Neural cell (in vitro differentiated cells): ENCODE results near the gene GALNT2. TPM values are rescaled to one million over a fixed set of nuclear protein-coding genes. Genes with fewer than 3 reads are reported as not detected.

Experiments
- H2AFZ ChIP-seq: fragments of 200-600, 300-800 bp; sonication (generic), shearing (Covaris generic); 2 replicates; pipeline ENCODE4 v1.6.0; 2014; ENCODE audit warnings: low read depth, mild to moderate bottlenecking, antibody characterized with exemption, low read length, moderate library complexity
- H3F3A ChIP-seq: fragments of 200-600 bp; shearing (Covaris generic); 2 replicates; pipeline ENCODE4 v1.6.1; 2016; ENCODE audit warnings: mild to moderate bottlenecking, moderate library complexity, mixed read lengths, antibody characterized with exemption, low read length; ENCODE audit not compliant: insufficient read depth, poor library complexity, severe bottlenecking
- H3K27ac ChIP-seq: fragments of 200-600, 300-800 bp; sonication (generic), shearing (Covaris generic); 2 replicates; pipeline ENCODE4 v1.5.1; 2014; ENCODE audit warnings: mild to moderate bottlenecking, low read length, moderate library complexity
- H3K27me3 ChIP-seq: fragments of 300-800, 200-600 bp; sonication (generic), shearing (Covaris generic); 2 replicates; pipeline ENCODE4 v1.6.0; 2014; ENCODE audit warnings: mild to moderate bottlenecking, low read depth, low read length, moderate library complexity; ENCODE audit not compliant: insufficient read depth
- H3K36me3 ChIP-seq: fragments of 300-800, 200-600 bp; sonication (generic), shearing (Covaris generic); 2 replicates; pipeline ENCODE4 v1.5.1; 2014; ENCODE audit warnings: mild to moderate bottlenecking, antibody characterized with exemption, low read length, moderate library complexity; ENCODE audit not compliant: insufficient read depth
- H3K4me2 ChIP-seq: fragments of 300-800, 200-600 bp; sonication (generic), shearing (Covaris generic); 2 replicates; pipeline ENCODE4 v1.6.0; 2014; ENCODE audit warnings: mild to moderate bottlenecking, low read length
- H3K4me3 ChIP-seq: fragments of 300-800, 200-600 bp; sonication (generic), shearing (Covaris generic); 2 replicates; pipeline ENCODE4 v1.5.1; 2014; ENCODE audit warnings: mild to moderate bottlenecking, low read length, moderate library complexity
- H3K79me2 ChIP-seq: fragments of 200-600 bp; shearing (Covaris generic); replicated peaks from 2 replicates; pipeline ENCODE4 v1.6.0; 2014; ENCODE audit warnings: mild to moderate bottlenecking, low read length, moderate library complexity; ENCODE audit not compliant: insufficient read depth
- H3K9ac ChIP-seq: fragments of 300-800, 200-600 bp; sonication (generic), shearing (Covaris generic); 2 replicates; pipeline ENCODE4 v1.6.1; 2016; ENCODE audit warnings: mild to moderate bottlenecking, low read length, mixed read lengths
- H3K9me2 ChIP-seq: fragments of 200-600 bp; shearing (Covaris generic); 2 replicates; pipeline ENCODE4 v1.6.1; 2016; ENCODE audit warnings: mild to moderate bottlenecking, low read length, mixed read lengths; ENCODE audit not compliant: insufficient read depth
- H3K9me3 ChIP-seq: fragments of 200-600, 300-800 bp; sonication (generic), shearing (Covaris generic); 2 replicates; pipeline ENCODE4 v1.6.1; 2016; ENCODE audit warnings: mild to moderate bottlenecking, mixed run types, low read length, moderate library complexity, mixed read lengths
- H4K20me1 ChIP-seq: fragments of 200-600 bp; shearing (Covaris generic); 2 replicates; pipeline ENCODE4 v1.6.1; 2016; ENCODE audit warnings: mild to moderate bottlenecking, mixed run types; ENCODE audit not compliant: insufficient read depth
- CTCF ChIP-seq: fragments of 450-650 bp; IDR thresholded peaks from 2 replicates; pipeline ENCODE4 v1.5.1; 2014; ENCODE audit warnings: antibody characterized with exemption, mild to moderate bottlenecking, moderate library complexity; ENCODE audit not compliant: poor library complexity, severe bottlenecking
- EP300 ChIP-seq: fragments of 450-650 bp; conservative IDR thresholded peaks from 2 replicates; pipeline ENCODE4 v1.6.1; 2014; ENCODE audit warnings: antibody characterized with exemption, mild to moderate bottlenecking, moderate library complexity; ENCODE audit not compliant: poor library complexity, severe bottlenecking
- EZH2 ChIP-seq: fragments of 200-600, 300-800 bp; shearing (Covaris generic), sonication (generic); IDR thresholded peaks from 2 replicates; pipeline ENCODE4 v1.6.1; 2014; ENCODE audit warnings: antibody characterized with exemption, low read length, borderline replicate concordance, mild to moderate bottlenecking; ENCODE audit not compliant: insufficient read depth, poor library complexity, severe bottlenecking
- MXI1 ChIP-seq: fragments of 450-650 bp; conservative IDR thresholded peaks from 2 replicates; pipeline ENCODE4 v1.6.1; 2014; ENCODE audit warnings: antibody characterized with exemption, mild to moderate bottlenecking; ENCODE audit not compliant: poor library complexity, severe bottlenecking
- POLR2AphosphoS5 ChIP-seq: IDR thresholded peaks from 2 replicates; pipeline ENCODE4 v1.6.1; 2012
- RAD21 ChIP-seq: fragments of 450-650 bp; conservative IDR thresholded peaks from 2 replicates; pipeline ENCODE4 v1.6.1; 2014; ENCODE audit warnings: antibody characterized with exemption, mild to moderate bottlenecking, moderate library complexity
- REST ChIP-seq: IDR thresholded peaks from 2 replicates; pipeline ENCODE4 v1.6.1; 2012; ENCODE audit warnings: borderline replicate concordance
- SMC3 ChIP-seq: fragments of 450-650 bp; conservative IDR thresholded peaks from 2 replicates; pipeline ENCODE4 v1.6.1; 2014; ENCODE audit warnings: antibody characterized with exemption, mild to moderate bottlenecking, moderate library complexity; ENCODE audit not compliant: poor library complexity
- TAF1 ChIP-seq: IDR thresholded peaks from 2 replicates; pipeline ENCODE4 v1.6.1; 2012; ENCODE audit warnings: low read depth
- polyA plus RNA-seq: library from polyadenylated mRNA; depleted of rRNA; stranded (reverse); fragments of >200 nt; gene quantifications from 2 replicates; pipeline ENCODE4 v1.2.3, GENCODE V29; 2014

GALNT2 gene
- polyA plus RNA-seq, 1 donor from 2014 or later, result 38.8 TPM

GRCh38 chr1:230263568-230264195 lies 196.6 kb downstream of the GALNT2 start:
- no peak overlapping the region for H3K4me2 ChIP-seq
- H3K9ac ChIP-seq, result no peak overlapping the region
- no peaks in the 10 kb centered on the region for H3K9me2 ChIP-seq
- H3K4me3 ChIP-seq, result no peak overlapping the region
- no peaks in the 10 kb centered on the region for H3K9me3 ChIP-seq
- no peaks in the 10 kb centered on the region for H3K27me3 ChIP-seq
- H3K79me2 ChIP-seq, result no peaks in the 10 kb centered on the region
- H4K20me1 ChIP-seq, result no peaks in the 10 kb centered on the region
- H3K27ac ChIP-seq, result no peak overlapping the region
- TF ChIP-seq EZH2, result no peak
- no peak for TF ChIP-seq REST
- TF ChIP-seq CTCF, result no peak
- H3F3A ChIP-seq, result no peaks in the 10 kb centered on the region
- no peaks in the 10 kb centered on the region for H3K36me3 ChIP-seq
- H2AFZ ChIP-seq, result no peak overlapping the region

GRCh38 chr1:230264342-230264741 lies 197.3 kb downstream of the GALNT2 start:
- Histone ChIP-seq H3F3A (no peaks in the 10 kb centered on the region), H3K9me2 (no peaks in the 10 kb centered on the region), H2AFZ (no peak overlapping the region), H4K20me1 (no peaks in the 10 kb centered on the region), H3K27ac (no peak overlapping the region), H3K4me2 (no peak overlapping the region), H3K79me2 (no peaks in the 10 kb centered on the region), H3K9ac (no peak overlapping the region), H3K4me3 (no peak overlapping the region), H3K27me3 (no peaks in the 10 kb centered on the region), H3K9me3 (no peaks in the 10 kb centered on the region), H3K36me3 (no peaks in the 10 kb centered on the region)
- TF ChIP-seq EZH2 (no peak), CTCF (no peak), MXI1 (no peak), POLR2AphosphoS5 (no peak), SMC3 (no peak), TAF1 (no peak), EP300 (no peak), RAD21 (no peak), REST (no peak)
